8988T (cell line): ENCODE data around the gene AMFR.
"Not testable (repeated sequence)": the region's sequence is repeated elsewhere in the genome, so short reads cannot be mapped to it uniquely, and the experiment has no call there.

Source experiments
- DNase-seq: peaks from one replicate; pipeline ENCODE4 v3.0.0; 2011

Gene AMFR

GRCh38 chr16:56423584-56424403, 1.6 kb downstream of the AMFR start:
- no peak for DNase-seq

GRCh38 chr16:56422896-56423441, 2.4 kb downstream of the AMFR start:
- DNase-seq: no peak

GRCh38 chr16:56421976-56422669, 3.2 kb downstream of the AMFR start:
- no peak for DNase-seq

GRCh38 chr16:56421313-56421712, 4.0 kb downstream of the AMFR start:
- DNase-seq: no peak

GRCh38 chr16:56420613-56421012, 4.7 kb downstream of the AMFR start:
- no peak for DNase-seq

- DNase-seq: no peak
Observed at GRCh38 chr16:56419740-56420548, 5.4 kb downstream of the AMFR start.

- DNase-seq: no peak
Observed at GRCh38 chr16:56417138-56417537, 8.2 kb downstream of the AMFR start.

- no peak for DNase-seq
Observed at GRCh38 chr16:56415875-56416274, 9.5 kb downstream of the AMFR start.

- no peak for DNase-seq
Observed at GRCh38 chr16:56414366-56414765, 11.0 kb downstream of the AMFR start.

GRCh38 chr16:56413381-56413780, 12.0 kb downstream of the AMFR start:
- DNase-seq: no peak

GRCh38 chr16:56411624-56412023, 13.7 kb downstream of the AMFR start:
- DNase-seq: no peak

GRCh38 chr16:56411123-56411522, 14.2 kb downstream of the AMFR start:
- no peak for DNase-seq

GRCh38 chr16:56409195-56409594, 16.1 kb downstream of the AMFR start:
- no peak for DNase-seq

GRCh38 chr16:56408379-56409098, 16.8 kb downstream of the AMFR start:
- DNase-seq: no peak

- no peak for DNase-seq
Observed at GRCh38 chr16:56405977-56406672, 19.2 kb downstream of the AMFR start.

GRCh38 chr16:56401482-56401881, 23.9 kb downstream of the AMFR start:
- DNase-seq: peak; percentile 42

GRCh38 chr16:56400458-56400857, 24.9 kb downstream of the AMFR start:
- no peak for DNase-seq

- DNase-seq: no peak
Observed at GRCh38 chr16:56399486-56399885, 25.9 kb downstream of the AMFR start.

GRCh38 chr16:56399047-56399446, 26.3 kb downstream of the AMFR start:
- DNase-seq: no peak

GRCh38 chr16:56396724-56397123, 28.6 kb downstream of the AMFR start:
- not testable (repeated sequence) for DNase-seq

- peak; percentile 40 for DNase-seq
Observed at GRCh38 chr16:56389554-56389953, 35.8 kb downstream of the AMFR start.

GRCh38 chr16:56388209-56388608, 37.1 kb downstream of the AMFR start:
- no peak for DNase-seq
